GM21786 (cell line): Measurements from ENCODE around the gene TBXAS1.

Source experiments
- ATAC-seq: cut with Tn5 transposase; IDR thresholded peaks from one replicate; pipeline ENCODE4 v1.9.1; 2021; ENCODE audit not compliant: unreplicated experiment

The TBXAS1 gene

GRCh38 chr7:139995017-139995915, 166.2 kb downstream of the TBXAS1 start:
- no peak for ATAC-seq

GRCh38 chr7:139998572-139998971, 169.5 kb downstream of the TBXAS1 start:
- no peak for ATAC-seq

- no peak for ATAC-seq
Observed at GRCh38 chr7:139999516-139999915, 170.5 kb downstream of the TBXAS1 start.

- ATAC-seq, result no peak
Observed at GRCh38 chr7:140000666-140001268, 171.7 kb downstream of the TBXAS1 start.

- ATAC-seq, result no peak
Observed at GRCh38 chr7:140003913-140004382, 174.9 kb downstream of the TBXAS1 start.

- ATAC-seq, result no peak
Observed at GRCh38 chr7:140004672-140005071, 175.6 kb downstream of the TBXAS1 start.

- ATAC-seq, result no peak
Observed at GRCh38 chr7:140005341-140005740, 176.3 kb downstream of the TBXAS1 start.

GRCh38 chr7:140005754-140006503, 176.9 kb downstream of the TBXAS1 start:
- no peak for ATAC-seq

- ATAC-seq, result no peak
Observed at GRCh38 chr7:140006600-140006999, 177.5 kb downstream of the TBXAS1 start.

- no peak for ATAC-seq
Observed at GRCh38 chr7:140007051-140007690, 178.1 kb downstream of the TBXAS1 start.

GRCh38 chr7:140008755-140009610, 179.9 kb downstream of the TBXAS1 start:
- ATAC-seq, result no peak

GRCh38 chr7:140009735-140010134, 180.7 kb downstream of the TBXAS1 start:
- ATAC-seq, result no peak

GRCh38 chr7:140010194-140010895, 181.3 kb downstream of the TBXAS1 start:
- no peak for ATAC-seq

GRCh38 chr7:140013676-140014075, 184.6 kb downstream of the TBXAS1 start:
- no peak for ATAC-seq

GRCh38 chr7:140014123-140014522, 185.1 kb downstream of the TBXAS1 start:
- no peak for ATAC-seq

- no peak for ATAC-seq
Observed at GRCh38 chr7:140015471-140015970, 186.5 kb downstream of the TBXAS1 start.

- no peak for ATAC-seq
Observed at GRCh38 chr7:140016540-140016939, 187.5 kb downstream of the TBXAS1 start.

GRCh38 chr7:140017034-140017433, 188.0 kb downstream of the TBXAS1 start:
- no peak for ATAC-seq

- no peak for ATAC-seq
Observed at GRCh38 chr7:140017543-140017942, 188.5 kb downstream of the TBXAS1 start.
